Measurements from ENCODE around the gene XG. TPM values are rescaled to one million over a fixed set of nuclear protein-coding genes. Genes with fewer than 3 reads are reported as not detected.
"Not testable (repeated sequence)": the region's sequence is repeated elsewhere in the genome, so short reads cannot be mapped to it uniquely, and the experiment has no call there.

Gene XG
- polyA plus RNA-seq, 3 donors, result not detected

DNA sequence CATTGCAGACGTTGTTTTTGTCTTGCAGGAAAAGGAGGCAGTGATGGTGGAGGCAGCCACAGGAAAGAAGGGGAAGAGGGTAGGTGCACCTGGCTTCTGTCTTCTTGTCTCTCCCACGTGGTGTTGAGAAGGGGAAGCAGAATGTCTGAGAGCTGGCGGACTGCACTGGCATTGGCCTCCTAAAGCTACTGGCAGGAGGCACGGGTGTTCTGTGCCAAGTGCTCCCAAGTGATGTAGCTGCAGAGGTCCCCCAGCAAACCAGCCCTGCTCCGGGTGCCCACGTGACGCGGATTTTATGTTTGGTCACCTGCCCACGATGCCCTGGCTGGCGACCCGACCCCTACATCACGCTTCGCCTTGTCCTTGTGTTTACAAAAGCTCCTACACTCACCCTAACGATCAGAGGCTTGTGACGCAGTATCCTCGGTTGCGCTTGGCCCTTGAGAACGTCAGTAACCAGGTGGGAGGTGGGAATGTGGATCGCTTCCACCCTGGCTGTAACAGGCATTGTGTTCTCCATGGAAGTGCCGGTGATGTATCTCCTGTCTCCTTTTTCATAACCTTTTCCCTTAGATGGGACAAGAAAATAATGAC, 28.5 kb upstream of the XG start:
- Histone ChIP-seq H3K79me2 (ENCODE audit: insufficient read depth, low read length) (no peaks in the 10 kb centered on the region), H3K27me3 (ENCODE audit: control insufficient read depth in 2 of 2, insufficient read depth in 2 of 2, low read length in 2 of 2) (no peaks in the 10 kb centered on the region), H3K36me3 (replicated peaks in 1 of 2; ENCODE audit: control insufficient read depth in 1 of 2, insufficient read depth in 2 of 2, low read length in 2 of 2) (peaks cover 70 to 96% of the 10 kb centered on the region in 2 donors), H3K9me3 (replicated peaks in 1 of 2; ENCODE audit: control insufficient read depth in 1 of 2, insufficient read depth in 1 of 2, low read length in 2 of 2) (no peaks in the 10 kb centered on the region), H2AFZ (ENCODE audit: insufficient read depth, low read depth, low read length, poor library complexity, severe bottlenecking) (no peak overlapping the region), H3K9ac (ENCODE audit: insufficient read depth, low read length, poor library complexity, severe bottlenecking) (no peak overlapping the region), H3K27ac (ENCODE audit: low read depth in 1 of 2, low read length in 2 of 2) (peak overlapping the region in 1 of 2 donors; percentile 29), H3K4me3 (replicated peaks in 1 of 3; ENCODE audit: low read depth in 2 of 3, low read length in 3 of 3) (no peak overlapping the region), H4K20me1 (ENCODE audit: insufficient read depth, low read length) (no peaks in the 10 kb centered on the region), H3K4me2 (replicated peaks; ENCODE audit: extremely low read depth, low read length, poor library complexity, severe bottlenecking) (no peak overlapping the region), H3K4me1 (ENCODE audit: control insufficient read depth in 1 of 2, insufficient read depth in 2 of 2, low read length in 2 of 2) (no peaks in the 10 kb centered on the region)
- TF ChIP-seq, protein P1, sequence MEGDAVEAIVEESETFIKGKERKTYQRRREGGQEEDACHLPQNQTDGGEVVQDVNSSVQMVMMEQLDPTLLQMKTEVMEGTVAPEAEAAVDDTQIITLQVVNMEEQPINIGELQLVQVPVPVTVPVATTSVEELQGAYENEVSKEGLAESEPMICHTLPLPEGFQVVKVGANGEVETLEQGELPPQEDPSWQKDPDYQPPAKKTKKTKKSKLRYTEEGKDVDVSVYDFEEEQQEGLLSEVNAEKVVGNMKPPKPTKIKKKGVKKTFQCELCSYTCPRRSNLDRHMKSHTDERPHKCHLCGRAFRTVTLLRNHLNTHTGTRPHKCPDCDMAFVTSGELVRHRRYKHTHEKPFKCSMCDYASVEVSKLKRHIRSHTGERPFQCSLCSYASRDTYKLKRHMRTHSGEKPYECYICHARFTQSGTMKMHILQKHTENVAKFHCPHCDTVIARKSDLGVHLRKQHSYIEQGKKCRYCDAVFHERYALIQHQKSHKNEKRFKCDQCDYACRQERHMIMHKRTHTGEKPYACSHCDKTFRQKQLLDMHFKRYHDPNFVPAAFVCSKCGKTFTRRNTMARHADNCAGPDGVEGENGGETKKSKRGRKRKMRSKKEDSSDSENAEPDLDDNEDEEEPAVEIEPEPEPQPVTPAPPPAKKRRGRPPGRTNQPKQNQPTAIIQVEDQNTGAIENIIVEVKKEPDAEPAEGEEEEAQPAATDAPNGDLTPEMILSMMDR (IDR thresholded peaks at IDR 0.05), result no peak
- H3K36me3 Mint-ChIP-seq, result peaks cover 79 to 93% of the 10 kb centered on the region in 2 donors
- H3K27me3 Mint-ChIP-seq (ENCODE audit: low read depth in 3 of 3), result no peaks in the 10 kb centered on the region
- intact Hi-C loops (cut with micrococcal nuclease), result no loop called here
- peaks cover 0 to 4% (median 0%) of the 10 kb centered on the region in 7 donors for H3K9me3 Mint-ChIP-seq
- no peak for DNase-seq
- no peaks in the 10 kb centered on the region for H3K4me1 Mint-ChIP-seq
- 67% methylated on average over 5 of the region's 20 CpGs for WGBS (ENCODE audit: insufficient coverage)
- H3K4me3 Mint-ChIP-seq, result no peak overlapping the region
- peak overlapping the region in 5 of 7 donors; percentile 33 to 68 (median 41) for H3K27ac Mint-ChIP-seq

DNA sequence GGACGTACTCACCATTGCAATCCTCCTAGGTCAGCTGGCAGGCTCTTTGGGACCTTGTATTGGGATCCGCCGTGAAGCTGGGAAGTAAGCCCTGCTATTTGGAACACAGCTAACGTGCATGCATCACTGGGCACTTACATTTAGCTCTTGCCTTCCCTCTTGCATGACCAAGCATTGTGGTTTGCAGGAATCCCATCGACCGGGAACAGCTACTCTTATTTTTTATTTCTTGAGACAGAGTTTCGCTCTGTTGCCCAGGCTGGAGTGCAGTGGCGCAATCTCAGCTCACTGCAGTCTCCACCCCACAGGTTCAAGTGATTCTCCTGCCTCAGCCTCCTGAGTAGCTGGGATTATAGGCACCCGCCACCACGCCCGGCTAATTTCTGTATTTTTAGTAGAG, 24.6 kb upstream of the XG start:
- peak overlapping the region in 1 of 7 donors; percentile 55 for H3K27ac Mint-ChIP-seq
- H3K36me3 ChIP-seq (replicated peaks in 1 of 2; ENCODE audit: control insufficient read depth in 1 of 2, insufficient read depth in 2 of 2, low read length in 2 of 2), result peaks cover 52 to 86% of the 10 kb centered on the region in 2 donors

More for the DNA sequence above, 24.6 kb upstream of the XG start:
- H3K27me3 ChIP-seq (ENCODE audit: control insufficient read depth in 2 of 2, insufficient read depth in 2 of 2, low read length in 2 of 2); H4K20me1 ChIP-seq (ENCODE audit: insufficient read depth, low read length); H3K27me3 Mint-ChIP-seq (ENCODE audit: low read depth in 3 of 3); intact Hi-C loops (cut with micrococcal nuclease); H3K4me3 ChIP-seq (replicated peaks in 1 of 3; ENCODE audit: low read depth in 2 of 3, low read length in 3 of 3); H3K4me2 ChIP-seq (replicated peaks; ENCODE audit: extremely low read depth, low read length, poor library complexity, severe bottlenecking); H3K4me1 ChIP-seq (ENCODE audit: control insufficient read depth in 1 of 2, insufficient read depth in 2 of 2, low read length in 2 of 2); H3K4me1 Mint-ChIP-seq; DNase-seq; H3K27ac ChIP-seq (ENCODE audit: low read depth in 1 of 2, low read length in 2 of 2); H3K9ac ChIP-seq (ENCODE audit: insufficient read depth, low read length, poor library complexity, severe bottlenecking); H2AFZ ChIP-seq (ENCODE audit: insufficient read depth, low read depth, low read length, poor library complexity, severe bottlenecking); H3K79me2 ChIP-seq (ENCODE audit: insufficient read depth, low read length); H3K4me3 Mint-ChIP-seq; H3K9me3 ChIP-seq (replicated peaks in 1 of 2; ENCODE audit: control insufficient read depth in 1 of 2, insufficient read depth in 1 of 2, low read length in 2 of 2); H3K9me3 Mint-ChIP-seq: not testable (repeated sequence)
- WGBS (ENCODE audit: insufficient coverage), result 79% methylated on average over 7 of the region's 11 CpGs
- H3K36me3 Mint-ChIP-seq, result peaks cover 78 to 93% of the 10 kb centered on the region in 2 donors

All from CD14-positive monocyte (primary cell).